Endometrial microvascular endothelial cells (primary cell): ENCODE data around the gene THAP3. TPM values are rescaled to one million over a fixed set of nuclear protein-coding genes. Genes with fewer than 3 reads are reported as not detected.
"Not testable (repeated sequence)": the region's sequence is repeated elsewhere in the genome, so short reads cannot be mapped to it uniquely, and the experiment has no call there.

Experiments used
- in situ Hi-C: cut with HindIII; loops from 2 replicates; pipeline ENCODE4 v1.10.0; 2017; ENCODE audit warnings: low sequenced_read_pairs, low pct_unique_long_range_greater_than_20kb; ENCODE audit errors: inconsistent ontology term
- total RNA-seq: library from RNA; depleted of rRNA; stranded (reverse); fragments of >200 nt; gene quantifications from one replicate; pipeline ENCODE4 v1.2.3, GENCODE V29; 2015; ENCODE audit errors: inconsistent ontology term

The THAP3 gene
- total RNA-seq, 1 donor from 2014 or later = 30.4 TPM

GRCh38 chr1:6628971-6629479 lies 4.4 kb downstream of the THAP3 start:
- in situ Hi-C loops = no loop called here

GRCh38 chr1:6630027-6630426 lies 5.4 kb downstream of the THAP3 start:
- in situ Hi-C loops = no loop called here

- in situ Hi-C loops = no loop called here
These were observed 6.4 kb downstream of the THAP3 start for GRCh38 chr1:6631058-6631457.

- in situ Hi-C loops = no loop called here
These were observed 8.2 kb downstream of the THAP3 start for GRCh38 chr1:6632588-6633514.

- in situ Hi-C loops = no loop called here
These were observed 9.8 kb downstream of the THAP3 start for GRCh38 chr1:6634371-6635052.

DNA sequence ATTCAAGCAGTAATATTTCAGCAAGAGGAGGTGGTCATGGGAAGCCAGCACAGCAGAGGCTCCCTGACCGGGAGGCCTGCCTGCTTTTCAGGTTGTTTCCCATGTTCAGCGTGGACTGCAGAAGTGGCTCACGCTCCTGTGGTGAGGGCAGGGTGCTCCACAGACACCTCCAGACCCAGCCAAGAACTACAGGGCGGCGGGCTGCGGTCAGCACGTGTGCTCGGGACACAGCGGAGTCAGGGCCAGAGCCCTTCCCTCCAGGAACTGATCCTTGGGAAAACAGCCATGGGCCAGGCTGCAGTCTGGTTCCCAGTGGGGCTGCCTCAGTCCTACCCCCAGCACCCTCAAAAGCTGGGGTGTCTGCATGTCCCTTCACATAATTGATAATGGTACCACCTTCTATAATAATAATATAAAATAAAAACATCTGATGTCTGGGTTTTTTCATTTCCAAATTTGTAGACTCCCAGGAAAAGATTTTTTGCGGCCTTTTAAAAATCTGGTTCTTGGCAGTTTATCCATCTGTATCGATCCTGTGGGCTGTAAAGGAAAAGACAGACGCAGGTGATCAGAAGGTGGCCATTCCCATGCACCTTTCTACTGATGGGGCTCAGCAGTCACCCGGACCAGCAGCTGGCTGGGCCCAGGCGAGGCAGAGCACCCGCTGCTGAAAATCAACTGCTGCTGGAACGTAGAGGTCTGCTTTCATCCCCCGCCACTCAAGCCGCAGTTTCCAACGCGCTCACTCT lies 10.7 kb downstream of the THAP3 start:
- in situ Hi-C loops = no loop called here

DNA sequence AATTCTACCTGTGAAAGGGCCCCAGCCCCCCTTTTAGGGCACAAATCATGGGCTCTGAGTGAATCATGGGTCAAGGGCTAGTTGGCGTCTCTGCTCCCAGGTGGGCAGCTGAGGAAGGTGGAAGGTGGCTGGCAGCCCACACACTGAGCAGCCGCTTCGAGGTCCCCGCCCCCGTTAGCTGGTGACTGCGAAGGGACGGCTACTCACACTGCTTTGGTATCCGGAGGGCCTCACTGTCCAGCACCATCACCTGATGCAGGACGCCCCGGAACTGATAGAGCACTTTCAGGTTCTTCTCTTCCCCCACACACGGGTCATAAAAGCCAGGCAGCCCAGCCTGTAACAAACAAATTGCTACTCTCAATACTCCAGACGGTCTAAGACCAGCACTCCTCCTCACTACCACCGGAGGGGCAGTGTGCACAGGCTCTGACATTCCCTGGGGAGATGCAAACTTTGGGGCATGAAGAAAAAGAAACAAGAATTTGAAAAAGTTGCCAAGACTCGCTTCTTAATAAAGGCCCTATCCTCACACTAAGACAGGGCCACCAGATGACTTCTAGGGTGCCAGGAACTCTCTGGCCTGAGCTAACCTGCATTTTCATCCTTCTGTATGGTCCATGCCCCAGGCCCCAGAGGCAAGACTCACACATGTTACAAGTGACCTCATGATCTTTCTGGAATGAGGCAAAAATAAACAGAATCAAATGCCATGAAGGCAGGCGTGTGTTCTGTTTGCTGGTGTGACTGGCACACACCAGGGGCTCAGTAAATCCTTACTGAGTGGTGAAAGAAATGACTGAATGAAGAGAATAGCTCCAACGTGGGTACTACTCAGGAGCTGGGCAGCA lies 11.5 kb downstream of the THAP3 start:
- in situ Hi-C loops = no loop called here

GRCh38 chr1:6636778-6637177 lies 12.1 kb downstream of the THAP3 start:
- in situ Hi-C loops = not testable (repeated sequence)

DNA sequence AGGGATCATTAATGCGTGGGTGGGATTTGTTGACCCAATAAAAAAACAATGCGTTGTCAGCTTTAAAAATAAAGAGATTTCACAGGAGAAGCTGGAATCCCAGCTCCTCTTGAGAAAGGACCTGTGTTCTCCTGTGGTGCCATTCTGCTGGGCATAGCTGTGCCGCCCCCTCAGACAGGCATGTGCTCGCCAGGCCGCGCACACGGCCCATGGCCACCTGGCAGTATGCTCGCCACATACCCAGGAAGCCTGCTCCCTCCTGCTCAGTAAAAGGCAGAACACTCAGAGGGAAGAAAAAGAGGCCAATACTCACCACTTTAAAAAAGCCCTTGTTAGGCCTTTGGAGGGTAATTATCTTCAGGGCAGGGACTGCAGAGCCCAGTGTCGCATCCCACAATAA lies 13.1 kb downstream of the THAP3 start:
- in situ Hi-C loops = no loop called here

DNA sequence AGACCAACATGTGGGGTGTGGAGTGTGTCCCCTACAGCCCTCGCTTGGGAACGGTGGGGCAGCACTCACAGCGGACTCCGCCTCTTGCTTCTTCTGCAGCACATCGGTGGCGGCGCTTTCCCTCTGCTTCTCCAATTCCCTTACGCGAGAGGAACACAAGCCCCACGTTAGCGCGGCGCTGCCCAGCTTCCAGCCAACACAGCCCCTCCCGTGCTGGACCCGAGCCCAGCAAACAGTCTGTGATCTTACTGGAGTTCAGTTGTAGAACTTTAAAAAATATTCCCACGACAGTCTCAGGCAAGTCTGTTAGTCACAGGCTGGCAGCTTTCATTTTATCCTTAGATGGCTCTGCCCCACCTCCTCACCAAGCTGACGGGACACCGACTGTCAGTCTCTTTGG lies 13.6 kb downstream of the THAP3 start:
- in situ Hi-C loops = no loop called here

DNA sequence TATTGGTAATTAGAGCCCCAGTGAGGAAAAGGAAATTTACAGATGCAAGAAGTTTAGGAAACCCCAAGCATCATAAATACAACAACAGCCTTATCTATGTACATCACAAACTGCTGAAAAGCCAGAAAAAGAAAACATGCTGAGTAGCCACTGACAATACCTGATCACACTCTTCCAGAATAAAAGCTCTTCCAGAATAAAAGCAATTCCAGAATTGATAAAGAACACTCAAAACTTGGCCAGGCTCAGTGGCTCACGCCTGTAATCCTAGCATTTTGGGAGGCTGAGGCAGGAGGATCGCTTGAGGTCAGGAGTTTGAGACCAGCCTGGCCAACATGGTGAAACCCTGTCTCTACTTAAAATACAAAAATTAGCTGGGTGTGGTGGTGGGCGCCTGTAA lies 16.2 kb downstream of the THAP3 start:
- in situ Hi-C loops = not testable (repeated sequence)

GRCh38 chr1:6645018-6645417 lies 20.4 kb downstream of the THAP3 start:
- in situ Hi-C loops = no loop called here

GRCh38 chr1:6646499-6647148 lies 22.0 kb downstream of the THAP3 start:
- in situ Hi-C loops = no loop called here

DNA sequence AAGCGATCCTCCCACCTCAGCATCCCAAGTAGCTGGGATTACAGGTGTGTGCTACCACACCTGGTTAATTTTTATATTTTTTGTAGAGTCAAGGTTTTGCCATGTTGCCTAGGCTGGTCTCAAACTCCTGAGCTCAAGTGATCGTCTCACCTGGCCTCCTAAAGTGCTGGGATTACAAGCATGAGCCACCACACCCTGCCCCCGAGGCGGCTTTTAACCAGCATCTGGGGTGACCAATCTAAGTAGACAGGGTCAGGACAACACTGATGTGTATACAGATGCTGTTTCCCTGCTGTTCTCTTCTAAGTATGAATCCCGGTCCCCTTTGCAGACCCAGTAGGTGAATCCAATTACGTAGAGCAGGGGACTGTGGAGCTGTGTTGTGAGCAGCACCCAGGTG lies 23.9 kb downstream of the THAP3 start:
- in situ Hi-C loops = no loop called here

DNA sequence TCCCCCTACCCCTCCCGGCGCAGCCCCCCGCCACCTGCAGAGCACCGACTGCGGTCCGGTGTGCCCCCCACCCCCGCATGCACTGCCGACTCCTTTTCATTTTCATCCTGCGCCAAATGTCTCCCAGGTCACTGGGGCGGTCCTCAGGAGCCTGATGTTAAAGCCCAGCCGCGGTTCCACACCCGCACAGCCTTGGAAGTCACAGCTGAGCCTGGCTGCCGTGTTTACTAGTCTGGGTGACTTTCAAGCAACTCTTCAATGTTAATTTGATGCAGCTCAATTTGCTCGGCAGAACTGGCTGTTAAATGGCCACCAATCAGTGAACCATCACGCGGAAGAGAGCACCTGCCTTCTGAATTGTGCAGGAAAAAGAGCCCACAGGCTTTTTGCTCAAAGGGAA lies 27.2 kb downstream of the THAP3 start:
- in situ Hi-C loops = no loop called here

GRCh38 chr1:6652986-6653385 lies 28.3 kb downstream of the THAP3 start:
- in situ Hi-C loops = no loop called here

- in situ Hi-C loops = no loop called here
These were observed 29.0 kb downstream of the THAP3 start for GRCh38 chr1:6653436-6654290.
